ENCODE measurements around the gene TMEM119.

- TF ChIP-seq CTCF (IDR thresholded peaks at IDR 0.05; ENCODE audit: low read depth, low read length) (no peak), POLR2A (IDR thresholded peaks at IDR 0.05; ENCODE audit: extremely low read depth, insufficient read length) (no peak), MAX (IDR thresholded peaks at IDR 0.05; ENCODE audit: low read depth, low read length) (no peak)
Observed at GRCh38 chr12:108615918-108616317, 18.0 kb upstream of the TMEM119 start.

Measured in NB4 (cell line).